Liver (tissue), 9 donors: ENCODE measurements around the gene BRICD5. TPM values are rescaled to one million over a fixed set of nuclear protein-coding genes. Genes with fewer than 3 reads are reported as not detected.

Experiments used
- DNase-seq: peaks from one replicate; pipeline ENCODE4 v3.0.0-alpha.2; 2017; ENCODE audit warnings: low spot score
- H3K27ac ChIP-seq, 2 donors: one replicate each; pipeline ENCODE4 v1.7.0; 2013; ENCODE audit warnings: inconsistent platforms in 2 of 2, low read length in 2 of 2, control low read depth in 1 of 2, low read depth in 1 of 2, mild to moderate bottlenecking in 1 of 2
- H3K27me3 ChIP-seq, 4 donors: one replicate each; pipeline versions ENCODE4 v1.6.1 to v1.7.0; 2013; ENCODE audit warnings: low read length in 3 of 4, inconsistent platforms in 1 of 4, mild to moderate bottlenecking in 1 of 4, moderate library complexity in 1 of 4; ENCODE audit not compliant: control insufficient read depth in 4 of 4, insufficient read depth in 4 of 4
- H3K36me3 ChIP-seq, 4 donors: one replicate each; pipeline versions ENCODE4 v1.6.1 to v1.7.0; 2013; ENCODE audit warnings: low read length in 3 of 4, mild to moderate bottlenecking in 3 of 4, low read depth in 1 of 4, moderate library complexity in 1 of 4; ENCODE audit not compliant: control insufficient read depth in 4 of 4, insufficient read depth in 3 of 4
- H3K4me1 ChIP-seq, 4 donors: one replicate each; pipeline versions ENCODE4 v1.6.1 to v1.7.0; 2013; ENCODE audit warnings: low read length in 3 of 4, mild to moderate bottlenecking in 3 of 4, moderate library complexity in 1 of 4; ENCODE audit not compliant: control insufficient read depth in 4 of 4, insufficient read depth in 4 of 4
- H3K4me3 ChIP-seq, 3 donors: one replicate each; pipeline versions ENCODE4 v1.6.1 to v1.7.0; 2013; ENCODE audit warnings: low read length in 3 of 3, control low read depth in 1 of 3, low read depth in 1 of 3, mild to moderate bottlenecking in 1 of 3
- H3K9ac ChIP-seq, 2 donors: one replicate each; pipeline ENCODE4 v1.7.0; 2013; ENCODE audit warnings: low read length in 2 of 2, mild to moderate bottlenecking in 2 of 2, moderate library complexity in 2 of 2, control low read depth in 1 of 2, low read depth in 1 of 2
- H3K9me3 ChIP-seq, 4 donors: one replicate each; pipeline versions ENCODE4 v1.6.1 to v1.7.0; 2013; ENCODE audit warnings: low read length in 3 of 4; ENCODE audit not compliant: control insufficient read depth in 4 of 4
- ATF3 ChIP-seq: IDR thresholded peaks from 2 replicates; pipeline ENCODE4 v1.6.1; 2016; ENCODE audit warnings: antibody characterized with exemption
- EGR1 ChIP-seq, 2 donors: IDR thresholded peaks; 2 replicates each; pipeline ENCODE4 v1.6.1; 2016 to 2018; ENCODE audit warnings: antibody characterized with exemption in 2 of 2, low read depth in 2 of 2
- FOXA2 ChIP-seq: IDR thresholded peaks from 2 replicates; pipeline ENCODE4 v1.6.1; 2016; ENCODE audit warnings: antibody characterized with exemption
- GABPA ChIP-seq, 2 donors: IDR thresholded peaks in 1 of 2; conservative IDR thresholded peaks in 1 of 2; 2 replicates each; pipeline ENCODE4 v1.6.1; 2016; ENCODE audit warnings: antibody characterized with exemption in 2 of 2, mild to moderate bottlenecking in 1 of 2, moderate library complexity in 1 of 2
- HNF4A ChIP-seq, 2 donors: conservative IDR thresholded peaks; 2 replicates each; pipeline ENCODE4 v1.6.1; 2016; ENCODE audit warnings: antibody characterized with exemption in 2 of 2, mild to moderate bottlenecking in 2 of 2
- HNF4G ChIP-seq: IDR thresholded peaks from 2 replicates; pipeline ENCODE4 v1.6.1; 2016; ENCODE audit warnings: antibody characterized with exemption
- JUND ChIP-seq, 2 donors: IDR thresholded peaks; 2 replicates each; pipeline ENCODE4 v1.6.1; 2016; ENCODE audit warnings: antibody characterized with exemption in 2 of 2
- MAX ChIP-seq: IDR thresholded peaks from 2 replicates; pipeline ENCODE4 v1.6.1; 2016; ENCODE audit warnings: antibody characterized with exemption
- NR2F2 ChIP-seq: IDR thresholded peaks from 2 replicates; pipeline ENCODE4 v1.6.1; 2016; ENCODE audit warnings: antibody characterized with exemption
- RAD21 ChIP-seq, 2 donors: IDR thresholded peaks; 2 replicates each; pipeline ENCODE4 v1.6.1; 2016; ENCODE audit warnings: antibody characterized with exemption in 2 of 2, mild to moderate bottlenecking in 2 of 2
- REST ChIP-seq: IDR thresholded peaks from 2 replicates; pipeline ENCODE4 v1.6.1; 2016; ENCODE audit warnings: antibody characterized with exemption, mild to moderate bottlenecking
- RXRA ChIP-seq, 2 donors: IDR thresholded peaks; 2 replicates each; pipeline ENCODE4 v1.6.1; 2017 to 2018; ENCODE audit warnings: antibody characterized with exemption in 2 of 2, mild to moderate bottlenecking in 1 of 2
- SP1 ChIP-seq: IDR thresholded peaks from 2 replicates; pipeline ENCODE4 v1.6.1; 2018; ENCODE audit warnings: antibody characterized with exemption, mild to moderate bottlenecking
- TAF1 ChIP-seq: conservative IDR thresholded peaks from 2 replicates; pipeline ENCODE4 v1.6.1; 2016; ENCODE audit warnings: antibody characterized with exemption, mild to moderate bottlenecking
- YY1 ChIP-seq: IDR thresholded peaks from 2 replicates; pipeline ENCODE4 v1.6.1; 2016; ENCODE audit warnings: antibody characterized with exemption, mild to moderate bottlenecking
- ZBTB33 ChIP-seq: IDR thresholded peaks from 2 replicates; pipeline ENCODE4 v1.6.1; 2016; ENCODE audit warnings: antibody characterized with exemption
- WGBS: extraction: QIAGEN DNeasy Blood & Tissue Kit; methylation state at CpG from one replicate; pipeline ENCODE4 v1.1.7; 2013; 5-methylcytosine and 5-hydroxymethylcytosine counted together
- polyA plus RNA-seq, 2 donors: library from polyadenylated mRNA; stranded (reverse) in 1 of 2; unstranded in 1 of 2; fragments of 200-250 nt in 1 of 2; fragments of >200 nt in 1 of 2; fragmentation: Nextera tagmentation in 1 of 2; extraction: Ambion mirVana in 1 of 2; gene quantifications; one replicate each; pipeline versions ENCODE4 v1.2.1 to v1.2.3, GENCODE V29; 2013 to 2015
- total RNA-seq, 2 donors: library from RNA; depleted of rRNA; stranded (reverse); fragments of >200 nt; gene quantifications; one replicate each; pipeline ENCODE4 v1.2.3, GENCODE V29; 2014
- TF ChIP-seq, protein P1 (sequence below): fragments of 150-350 bp; IDR thresholded peaks from 2 replicates; pipeline ENCODE4 v1.5.1; 2017; ENCODE audit warnings: improper control_type of control experiment, low read depth, low read length; ENCODE audit not compliant: missing input control
- donor health status: healthy.
- donor health status: healthy.
- donor health status: healthy.
- donor health status: healthy.
- donor health status: healthy.

BRICD5 gene
- total and polyA plus RNA-seq, 4 donors: 0.26 to 1.9 (median 1.4) TPM

- WGBS: 51% methylated on average over 106 of the region's 106 CpGs
- H3K4me3 ChIP-seq: no peak overlapping the region
- no peaks in the 10 kb centered on the region for H3K4me1 ChIP-seq
- H3K36me3 ChIP-seq: peaks cover 12 to 38% (median 21%) of the 10 kb centered on the region in 4 donors
- H3K27ac ChIP-seq: no peak overlapping the region
- H3K9me3 ChIP-seq: no peaks in the 10 kb centered on the region
- DNase-seq: peak; percentile 59
- no peak overlapping the region for H3K9ac ChIP-seq
- H3K27me3 ChIP-seq: no peaks in the 10 kb centered on the region
- no peak for TF ChIP-seq TAF1
- TF ChIP-seq HNF4G: no peak
- TF ChIP-seq FOXA2: no peak
- TF ChIP-seq ATF3: no peak
- TF ChIP-seq HNF4A (conservative IDR thresholded peaks at IDR 0.05): no peak
- no peak for TF ChIP-seq RAD21 (IDR thresholded peaks at IDR 0.05)
- no peak for TF ChIP-seq JUND (IDR thresholded peaks at IDR 0.05)
- no peak for TF ChIP-seq SP1
- TF ChIP-seq GABPA (IDR thresholded peaks at IDR 0.05 in 1 of 2, conservative IDR thresholded peaks at IDR 0.05 in 1 of 2): no peak
- TF ChIP-seq ZBTB33: no peak
- TF ChIP-seq EGR1 (IDR thresholded peaks at IDR 0.05; ENCODE audit: low read depth in 2 of 2): no peak
- no peak for TF ChIP-seq MAX
These were observed 32.1 kb downstream of the BRICD5 start for GRCh38 chr16:2178321-2179106.

DNA sequence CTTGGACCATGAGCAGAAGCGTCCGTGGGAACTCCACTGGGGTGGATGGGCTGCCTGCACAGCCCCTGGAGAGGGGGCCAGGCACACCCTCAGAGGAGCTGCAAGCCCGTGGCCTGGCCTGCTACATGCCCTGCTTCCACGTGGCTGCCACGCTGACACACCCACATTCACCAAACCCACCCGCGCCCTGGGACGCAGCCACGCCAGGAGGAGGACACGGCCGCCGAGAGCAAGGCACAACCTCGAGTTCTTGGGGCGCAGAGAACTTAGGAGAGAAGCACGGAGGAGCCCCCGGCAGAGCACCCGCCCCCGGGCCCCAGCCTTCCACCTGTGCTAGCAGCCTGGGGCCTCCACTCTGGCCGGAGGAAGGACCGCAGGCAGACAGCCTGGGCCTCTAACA, 33.1 kb downstream of the BRICD5 start:
- no peak overlapping the region for H3K9ac ChIP-seq
- no peak for TF ChIP-seq RXRA (IDR thresholded peaks at IDR 0.05)
- no peak for TF ChIP-seq HNF4G
- TF ChIP-seq NR2F2: no peak
- TF ChIP-seq ATF3: no peak
- no peak for TF ChIP-seq YY1
- TF ChIP-seq RAD21 (IDR thresholded peaks at IDR 0.05): no peak
- TF ChIP-seq REST: no peak
- no peak for TF ChIP-seq EGR1 (IDR thresholded peaks at IDR 0.05; ENCODE audit: low read depth in 2 of 2)
- no peak for TF ChIP-seq HNF4A (conservative IDR thresholded peaks at IDR 0.05)
- no peak for TF ChIP-seq JUND (IDR thresholded peaks at IDR 0.05)
- TF ChIP-seq, protein P1, sequence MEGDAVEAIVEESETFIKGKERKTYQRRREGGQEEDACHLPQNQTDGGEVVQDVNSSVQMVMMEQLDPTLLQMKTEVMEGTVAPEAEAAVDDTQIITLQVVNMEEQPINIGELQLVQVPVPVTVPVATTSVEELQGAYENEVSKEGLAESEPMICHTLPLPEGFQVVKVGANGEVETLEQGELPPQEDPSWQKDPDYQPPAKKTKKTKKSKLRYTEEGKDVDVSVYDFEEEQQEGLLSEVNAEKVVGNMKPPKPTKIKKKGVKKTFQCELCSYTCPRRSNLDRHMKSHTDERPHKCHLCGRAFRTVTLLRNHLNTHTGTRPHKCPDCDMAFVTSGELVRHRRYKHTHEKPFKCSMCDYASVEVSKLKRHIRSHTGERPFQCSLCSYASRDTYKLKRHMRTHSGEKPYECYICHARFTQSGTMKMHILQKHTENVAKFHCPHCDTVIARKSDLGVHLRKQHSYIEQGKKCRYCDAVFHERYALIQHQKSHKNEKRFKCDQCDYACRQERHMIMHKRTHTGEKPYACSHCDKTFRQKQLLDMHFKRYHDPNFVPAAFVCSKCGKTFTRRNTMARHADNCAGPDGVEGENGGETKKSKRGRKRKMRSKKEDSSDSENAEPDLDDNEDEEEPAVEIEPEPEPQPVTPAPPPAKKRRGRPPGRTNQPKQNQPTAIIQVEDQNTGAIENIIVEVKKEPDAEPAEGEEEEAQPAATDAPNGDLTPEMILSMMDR: no peak
- DNase-seq: no peak
- no peaks in the 10 kb centered on the region for H3K4me1 ChIP-seq
- H3K9me3 ChIP-seq: no peaks in the 10 kb centered on the region
- H3K36me3 ChIP-seq: peaks cover 12 to 48% (median 29%) of the 10 kb centered on the region in 4 donors
- WGBS: 97% methylated on average over 20 of the region's 20 CpGs
- H3K27me3 ChIP-seq: no peaks in the 10 kb centered on the region
- H3K27ac ChIP-seq: no peak overlapping the region
- H3K4me3 ChIP-seq: no peak overlapping the region
